Spinal cord (tissue), 10 donors: ENCODE measurements around the gene NCAPH2. TPM values are rescaled to one million over a fixed set of nuclear protein-coding genes. Genes with fewer than 3 reads are reported as not detected.
A peak's percentile ranks its signal among the peaks of the same experiment; 100 is the strongest.

Experiments
- DNase-seq, 6 donors: peaks; one replicate each; pipeline versions ENCODE4 v3.0.0 to v3.0.0-alpha.2; 2013 to 2015; ENCODE audit warnings: low spot score in 6 of 6, low read depth in 4 of 6
- H3K27ac ChIP-seq: one replicate; pipeline ENCODE4 v1.5.1; 2013; ENCODE audit warnings: low read depth, low read length, control low read depth
- H3K27me3 ChIP-seq: one replicate; pipeline ENCODE4 v1.6.1; 2013; ENCODE audit warnings: low read length; ENCODE audit not compliant: control insufficient read depth, insufficient read depth
- H3K36me3 ChIP-seq: one replicate; pipeline ENCODE4 v1.6.1; 2013; ENCODE audit warnings: low read length; ENCODE audit not compliant: control insufficient read depth, insufficient read depth
- H3K4me1 ChIP-seq: one replicate; pipeline ENCODE4 v1.6.1; 2013; ENCODE audit warnings: low read length; ENCODE audit not compliant: control insufficient read depth, insufficient read depth
- H3K4me3 ChIP-seq: one replicate; pipeline ENCODE4 v1.5.1; 2013; ENCODE audit warnings: low read depth, low read length, control low read depth
- H3K9me3 ChIP-seq: one replicate; pipeline ENCODE4 v1.6.1; 2013; ENCODE audit warnings: low read length; ENCODE audit not compliant: control insufficient read depth, insufficient read depth
- WGBS: methylation state at CpG from one replicate; pipeline ENCODE4 v1.1.5; 2013; ENCODE audit warnings: missing lambda C conversion rate; ENCODE audit not compliant: insufficient coverage; 5-methylcytosine and 5-hydroxymethylcytosine counted together
- polyA plus RNA-seq, 2 donors: library from polyadenylated mRNA; unstranded; fragments of 120-200 nt; gene quantifications; one replicate each; pipeline ENCODE4 v1.2.1, GENCODE V29; 2013; ENCODE audit not compliant: insufficient read length in 2 of 2
- total RNA-seq, 2 donors: library from RNA; depleted of rRNA in 1 of 2; stranded (reverse); fragments of 120-200 nt in 1 of 2; fragments of >200 nt in 1 of 2; gene quantifications; one replicate each; pipeline versions ENCODE4 v1.2.3 to v1.2.4, GENCODE V29; 2013 to 2014
- donor health status: healthy.

Gene NCAPH2
- total and polyA plus RNA-seq, 4 donors: 32.8 to 86.9 (median 67.9) TPM

GRCh38 chr22:50522806-50523438, 14.9 kb downstream of the NCAPH2 start:
- no peak overlapping the region for H3K4me3 ChIP-seq
- H3K4me1 ChIP-seq: peaks cover 31% of the 10 kb centered on the region
- H3K36me3 ChIP-seq: peaks cover 74% of the 10 kb centered on the region
- no peaks in the 10 kb centered on the region for H3K27me3 ChIP-seq
- H3K27ac ChIP-seq: no peak overlapping the region
- DNase-seq: no peak
- H3K9me3 ChIP-seq: no peaks in the 10 kb centered on the region
- 88% methylated on average over 20 of the region's 22 CpGs for WGBS

DNA sequence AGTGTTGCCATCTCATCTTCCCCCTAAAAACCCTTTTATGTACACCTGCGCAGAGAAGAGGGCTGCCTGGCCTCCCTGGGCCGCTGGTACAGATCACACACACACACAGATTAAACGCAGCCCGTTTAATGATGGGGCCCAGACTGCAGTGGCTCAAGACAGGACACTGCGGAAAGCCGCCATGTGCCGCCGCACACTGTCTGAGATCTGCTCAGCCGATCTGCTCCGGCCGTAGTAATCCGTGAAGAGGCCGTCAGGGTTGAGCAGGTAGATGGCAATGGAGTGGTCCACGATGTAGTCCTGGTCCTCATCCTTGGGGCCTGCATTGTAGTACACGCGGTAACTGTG, 15.4 kb downstream of the NCAPH2 start:
- Histone ChIP-seq H3K36me3 (peaks cover 73% of the 10 kb centered on the region), H3K9me3 (no peaks in the 10 kb centered on the region), H3K4me3 (no peak overlapping the region), H3K27me3 (no peaks in the 10 kb centered on the region), H3K27ac (no peak overlapping the region), H3K4me1 (peaks cover 31% of the 10 kb centered on the region)
- 94% methylated on average over 16 of the region's 16 CpGs for WGBS
- DNase-seq: no peak

GRCh38 chr22:50523806-50524675, 16.0 kb downstream of the NCAPH2 start:
- no peaks in the 10 kb centered on the region for H3K9me3 ChIP-seq
- H3K4me3 ChIP-seq: no peak overlapping the region
- no peak overlapping the region for H3K27ac ChIP-seq
- peaks cover 5% of the 10 kb centered on the region for H3K27me3 ChIP-seq
- H3K36me3 ChIP-seq: peaks cover 67% of the 10 kb centered on the region
- WGBS: 88% methylated on average over 25 of the region's 25 CpGs
- no peak for DNase-seq
- H3K4me1 ChIP-seq: peaks cover 32% of the 10 kb centered on the region

DNA sequence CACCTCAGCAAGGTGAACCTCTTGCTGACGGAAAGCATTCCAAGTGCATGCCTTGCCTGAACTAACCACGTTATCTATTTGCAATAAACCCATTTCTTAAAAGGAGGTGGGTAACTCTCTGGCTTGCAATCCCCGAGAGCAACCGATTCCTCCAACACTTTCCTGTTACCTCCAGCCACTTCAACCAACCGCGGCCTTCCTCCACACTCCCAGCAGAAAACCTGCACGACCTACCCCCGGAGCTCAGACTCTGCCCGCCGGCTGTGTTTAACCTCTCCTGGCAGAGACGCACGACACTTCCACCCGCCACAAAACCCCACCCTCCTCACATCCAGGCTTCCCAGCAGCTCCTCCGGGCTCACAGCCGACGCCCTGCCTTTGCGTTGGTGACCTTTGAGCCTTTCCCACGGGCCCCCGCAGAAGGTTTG, 16.7 kb downstream of the NCAPH2 start:
- peaks cover 38% of the 10 kb centered on the region for H3K4me1 ChIP-seq
- no peaks in the 10 kb centered on the region for H3K9me3 ChIP-seq
- no peak overlapping the region for H3K27ac ChIP-seq
- H3K4me3 ChIP-seq: peak overlapping the region; percentile 57
- H3K27me3 ChIP-seq: peaks cover 11% of the 10 kb centered on the region
- DNase-seq: no peak
- 19% methylated on average over 19 of the region's 19 CpGs for WGBS
- peaks cover 60% of the 10 kb centered on the region for H3K36me3 ChIP-seq

DNA sequence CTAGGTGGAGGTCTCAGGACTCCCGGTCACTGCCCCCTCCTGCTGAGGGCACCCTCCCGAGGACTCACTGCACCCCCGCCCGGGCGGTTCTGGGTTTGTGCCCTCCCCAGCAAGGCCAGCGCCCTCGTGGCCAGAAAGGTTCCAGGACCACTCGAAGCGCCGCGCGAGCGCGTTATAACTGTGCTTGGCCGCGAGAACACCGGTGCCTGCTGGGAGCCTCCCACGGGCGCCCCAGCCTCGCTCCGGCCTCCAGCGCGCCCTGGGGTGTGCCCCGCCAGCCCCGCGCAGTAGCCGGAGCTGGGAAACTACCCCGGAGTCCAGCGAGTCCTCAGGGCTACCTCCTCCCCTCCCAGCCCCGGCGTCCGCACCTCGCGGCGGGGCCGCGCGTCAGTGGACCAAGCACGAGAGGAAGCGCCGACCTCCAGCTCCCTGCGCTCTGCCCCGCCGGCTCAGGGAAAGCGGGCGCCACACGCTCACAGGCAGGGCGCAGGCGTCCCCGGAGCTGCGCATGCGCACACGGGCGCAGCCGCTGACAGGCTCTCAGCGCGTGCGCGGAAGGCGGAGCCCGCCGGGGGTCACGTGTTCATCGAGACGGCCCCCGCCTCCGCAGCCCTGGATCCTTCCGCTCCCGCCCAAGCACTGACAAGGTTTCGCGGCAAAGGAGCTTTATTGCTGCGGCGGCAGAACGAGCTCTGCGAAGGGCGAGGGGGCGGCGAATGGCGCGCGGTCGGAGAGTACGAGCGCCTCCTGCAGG, 17.3 kb downstream of the NCAPH2 start, which contains the start of gene SCO2:
TSS of gene SCO2 (minus strand) at position 495 of the 754 bp plus-strand sequence. CDS start 1,187 bp downstream, outside the sequence.
- under 1% methylated on average over 84 of the region's 84 CpGs for WGBS
- peak within 1 kb of the TSS; percentile 85 for H3K27ac ChIP-seq

DNA sequence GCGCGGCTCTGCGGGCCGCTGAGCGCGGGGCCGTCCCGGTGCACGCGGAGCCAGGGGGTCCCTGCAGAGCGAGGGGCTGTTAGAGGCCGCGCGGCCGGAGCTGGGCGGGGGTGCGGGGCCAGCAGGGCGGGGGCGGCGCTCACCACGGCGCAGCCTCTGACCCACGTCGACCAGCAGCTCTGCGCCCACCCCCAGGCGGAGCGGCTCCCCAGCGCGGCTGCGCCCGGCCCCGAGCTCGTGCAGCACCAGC, 17.8 kb downstream of the NCAPH2 start:
- Histone ChIP-seq H3K9me3 (no peaks in the 10 kb centered on the region), H3K36me3 (peaks cover 49% of the 10 kb centered on the region), H3K27ac (peak overlapping the region; percentile 85), H3K4me1 (peaks cover 46% of the 10 kb centered on the region), H3K27me3 (peaks cover 19% of the 10 kb centered on the region), H3K4me3 (peak overlapping the region; percentile 57)
- no peak for DNase-seq
- 0% methylated on average over 33 of the region's 33 CpGs for WGBS

More for the DNA sequence above, 17.3 kb downstream of the NCAPH2 start, which contains the start of gene SCO2:
- Histone ChIP-seq H3K27me3 (peaks cover 14% of the 10 kb centered on the region), H3K9me3 (no peaks in the 10 kb centered on the region), H3K4me1 (peaks cover 41% of the 10 kb centered on the region), H3K4me3 (peak within 1 kb of the TSS; percentile 57), H3K36me3 (peaks cover 54% of the 10 kb centered on the region)
- peak; percentile 92 to 99 (median 96) for DNase-seq

DNA sequence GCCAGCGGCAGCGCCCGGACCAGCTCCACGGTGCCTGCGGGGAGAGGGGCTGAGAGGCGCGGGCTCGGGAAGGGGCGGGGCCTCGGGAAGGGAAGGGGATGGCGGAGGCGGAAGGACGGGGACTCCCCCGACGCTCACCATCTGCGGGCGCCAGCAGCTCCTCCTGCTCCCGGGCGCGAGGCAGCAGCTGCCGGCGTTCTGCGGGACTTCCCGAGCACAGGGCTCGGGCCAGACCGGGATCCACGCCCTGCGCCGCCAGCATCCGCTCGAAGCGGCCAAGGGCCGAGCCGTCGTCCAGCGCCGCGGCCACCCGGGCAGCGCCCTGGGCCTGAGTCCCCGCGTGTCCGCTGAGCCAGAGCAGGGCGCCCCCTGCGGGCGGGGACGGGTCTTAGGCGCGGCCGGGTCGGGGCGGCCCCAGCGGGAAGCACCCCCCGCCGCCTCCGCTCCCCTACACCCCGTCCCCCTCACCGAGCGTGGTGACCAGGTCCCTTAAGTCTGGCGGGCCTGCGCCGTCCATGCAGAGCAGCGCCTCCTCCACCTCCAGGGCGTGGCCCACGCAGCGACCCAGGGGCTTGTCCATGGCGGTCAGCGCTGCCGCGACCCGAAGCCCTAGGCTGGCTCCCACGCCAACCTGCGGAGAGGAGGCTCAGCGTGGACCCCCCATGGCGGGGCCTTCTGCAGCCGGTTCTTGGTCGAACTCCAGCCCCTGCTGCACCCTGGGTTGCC, 18.2 kb downstream of the NCAPH2 start:
- Histone ChIP-seq H3K36me3 (peaks cover 44% of the 10 kb centered on the region), H3K9me3 (no peaks in the 10 kb centered on the region)

GRCh38 chr22:50526834-50527801, 19.1 kb downstream of the NCAPH2 start:
- Histone ChIP-seq H3K4me3 (peak overlapping the region; percentile 48), H3K36me3 (peaks cover 36% of the 10 kb centered on the region), H3K9me3 (no peaks in the 10 kb centered on the region), H3K4me1 (peaks cover 60% of the 10 kb centered on the region), H3K27ac (no peak overlapping the region), H3K27me3 (peaks cover 33% of the 10 kb centered on the region)
- WGBS: 47% methylated on average over 24 of the region's 29 CpGs
- DNase-seq: peak in 1 of 6 donors; percentile 27

More for the DNA sequence above, 18.2 kb downstream of the NCAPH2 start:
- WGBS: under 1% methylated on average over 77 of the region's 77 CpGs
- Histone ChIP-seq H3K4me3 (peak overlapping the region; percentile 48), H3K27me3 (peaks cover 24% of the 10 kb centered on the region), H3K27ac (peak overlapping the region; percentile 85), H3K4me1 (peaks cover 51% of the 10 kb centered on the region)
- peak in 5 of 6 donors; percentile 53 to 95 (median 74) for DNase-seq
